ENCODE data around the gene EMX1.

Gene EMX1

DNA sequence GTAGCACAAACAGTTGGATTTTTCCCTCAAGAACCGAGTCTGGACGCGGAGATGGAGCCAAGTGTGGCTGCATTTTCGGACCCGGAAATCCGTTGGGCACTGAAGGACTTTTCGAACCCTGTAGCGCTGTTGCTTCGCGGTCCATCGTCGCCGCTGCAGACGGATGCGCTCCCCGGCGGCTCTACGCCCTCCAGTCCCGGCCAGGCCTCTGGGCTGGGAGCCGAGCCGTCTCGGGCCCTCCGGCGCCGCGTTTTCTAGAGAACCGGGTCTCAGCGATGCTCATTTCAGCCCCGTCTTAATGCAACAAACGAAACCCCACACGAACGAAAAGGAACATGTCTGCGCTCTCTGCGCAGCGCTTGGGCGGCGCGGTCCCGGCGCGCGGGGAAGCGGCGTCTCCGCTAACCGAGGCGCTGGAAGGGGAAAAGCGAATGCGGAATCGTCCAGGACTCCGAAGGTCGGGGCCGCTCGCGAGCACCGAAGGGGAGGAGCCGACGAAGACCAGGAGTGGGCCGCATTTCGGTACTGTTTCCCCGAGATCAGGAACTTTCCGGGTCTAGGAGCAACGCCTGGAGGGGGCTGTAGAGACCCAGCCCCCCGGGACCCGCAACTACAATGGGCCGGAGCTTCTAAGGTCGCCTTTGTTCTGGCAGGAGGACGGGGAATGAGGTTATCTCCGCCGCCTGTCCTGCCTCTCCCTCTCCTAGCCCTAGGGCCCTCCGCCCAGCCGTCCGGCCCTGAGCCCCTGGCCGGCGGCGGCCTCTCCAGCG lies 3.2 kb downstream of the EMX1 start:
- Histone ChIP-seq H3K9ac (ENCODE audit: low read length) (no peak overlapping the region), H3K9me3 (ENCODE audit: low read length) (no peaks in the 10 kb centered on the region), H3K4me3 (ENCODE audit: low read depth in 1 of 2, low read length in 2 of 2) (peak overlapping the region; percentile 23 to 31), H3K27me3 (ENCODE audit: control insufficient read depth in 1 of 2, insufficient read depth in 2 of 2, low read length in 2 of 2) (peaks cover 80 to 97% of the 10 kb centered on the region in 2 donors), H3K4me1 (ENCODE audit: insufficient read depth, low read length) (peaks cover 39% of the 10 kb centered on the region), H3K27ac (ENCODE audit: low read depth, low read length) (no peak overlapping the region), H3K36me3 (ENCODE audit: insufficient read depth, low read length) (no peaks in the 10 kb centered on the region)

DNA sequence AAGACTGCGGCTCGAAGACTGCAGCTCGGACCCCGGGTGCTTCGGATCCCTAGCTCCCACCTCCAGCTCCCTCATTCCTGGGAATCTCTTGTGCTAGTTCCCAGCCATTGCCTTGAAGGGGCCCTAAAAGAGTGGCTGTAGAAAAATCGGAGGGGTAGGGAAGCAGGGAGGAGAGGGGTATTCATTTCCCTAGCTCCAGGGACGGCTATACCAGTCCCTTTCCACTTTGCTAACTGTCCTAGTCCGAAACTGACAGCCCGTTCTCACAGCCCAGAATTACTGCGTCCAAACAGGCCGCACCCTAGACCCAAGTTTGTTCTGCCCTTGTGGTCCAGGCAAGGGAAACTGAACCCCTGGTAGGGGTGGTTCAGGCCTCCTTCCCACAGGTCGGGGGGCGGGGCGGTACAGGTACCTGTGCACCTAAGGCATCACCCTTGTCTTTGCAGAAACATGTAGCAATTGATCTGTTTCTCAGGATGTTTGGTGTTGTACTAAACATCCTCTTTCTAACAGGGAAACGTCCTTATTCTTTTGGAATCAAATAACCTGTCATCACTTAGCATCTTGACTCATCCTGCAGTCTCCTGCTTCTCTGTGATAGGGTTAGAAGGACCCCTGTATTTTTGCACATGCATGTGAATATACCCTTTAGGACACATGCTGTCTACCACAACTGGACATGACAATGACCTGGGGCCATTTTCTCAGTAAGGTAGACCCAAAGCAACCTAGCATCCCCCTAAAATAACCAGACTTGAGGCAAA lies 4.0 kb downstream of the EMX1 start:
- no peak overlapping the region for H3K27ac ChIP-seq (ENCODE audit: low read depth, low read length)
- no peaks in the 10 kb centered on the region for H3K9me3 ChIP-seq (ENCODE audit: low read length)
- peak overlapping the region in 1 of 2 donors; percentile 31 for H3K4me3 ChIP-seq (ENCODE audit: low read depth in 1 of 2, low read length in 2 of 2)
- H3K27me3 ChIP-seq (ENCODE audit: control insufficient read depth in 1 of 2, insufficient read depth in 2 of 2, low read length in 2 of 2) = peaks cover 80 to 95% of the 10 kb centered on the region in 2 donors
- no peak overlapping the region for H3K9ac ChIP-seq (ENCODE audit: low read length)
- H3K36me3 ChIP-seq (ENCODE audit: insufficient read depth, low read length) = no peaks in the 10 kb centered on the region
- H3K4me1 ChIP-seq (ENCODE audit: insufficient read depth, low read length) = peaks cover 35% of the 10 kb centered on the region

DNA sequence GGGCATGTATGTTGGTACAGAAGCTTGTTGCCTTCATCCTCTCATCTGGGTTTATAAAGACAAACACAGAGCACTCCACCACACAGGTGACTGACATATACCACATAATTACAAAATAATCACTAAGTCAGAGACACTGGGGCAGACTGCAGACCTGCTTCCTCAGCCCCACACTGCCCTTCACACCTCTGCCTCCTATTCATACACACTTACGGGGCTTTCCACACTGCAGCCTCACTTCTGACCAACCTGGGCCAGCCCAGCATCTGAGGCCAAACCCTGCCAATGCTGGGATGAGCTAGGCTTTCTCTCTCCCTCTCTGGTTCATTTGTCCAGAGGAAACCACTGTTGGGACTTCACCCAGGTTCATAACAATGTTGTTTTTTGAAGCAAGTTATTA lies 4.5 kb downstream of the EMX1 start:
- H3K9me3 ChIP-seq (ENCODE audit: low read length) = no peaks in the 10 kb centered on the region
- H3K9ac ChIP-seq (ENCODE audit: low read length) = no peak overlapping the region
- no peak overlapping the region for H3K4me3 ChIP-seq (ENCODE audit: low read depth in 1 of 2, low read length in 2 of 2)
- peaks cover 30% of the 10 kb centered on the region for H3K4me1 ChIP-seq (ENCODE audit: insufficient read depth, low read length)
- H3K27ac ChIP-seq (ENCODE audit: low read depth, low read length) = no peak overlapping the region
- H3K27me3 ChIP-seq (ENCODE audit: control insufficient read depth in 1 of 2, insufficient read depth in 2 of 2, low read length in 2 of 2) = peaks cover 80 to 95% of the 10 kb centered on the region in 2 donors
- no peaks in the 10 kb centered on the region for H3K36me3 ChIP-seq (ENCODE audit: insufficient read depth, low read length)

DNA sequence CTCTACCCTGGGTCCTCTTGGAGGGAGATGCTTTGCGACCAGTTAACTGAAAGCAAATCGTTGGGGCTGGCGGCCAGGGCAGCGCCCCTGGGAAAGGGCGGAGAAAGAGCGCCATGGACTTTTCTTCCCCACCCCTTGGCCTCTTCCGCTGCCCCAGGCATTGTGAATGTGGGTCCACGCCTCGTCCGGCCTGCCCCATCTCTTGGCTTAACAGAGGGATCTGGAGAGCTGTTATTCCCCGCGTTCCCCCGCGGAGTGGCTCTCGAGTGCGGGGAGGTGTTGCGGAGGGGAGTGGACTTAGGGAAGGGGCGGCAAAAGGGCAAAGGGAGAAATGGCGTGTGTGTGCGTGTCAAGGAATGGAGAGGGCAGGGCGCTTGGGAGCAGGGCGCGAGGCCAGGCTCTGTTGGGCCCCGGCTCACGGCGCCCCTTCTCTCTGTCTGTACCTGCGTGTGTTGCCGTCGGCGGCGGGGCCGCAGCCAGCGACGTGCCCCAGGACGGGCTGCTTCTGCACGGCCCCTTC lies 6.6 kb downstream of the EMX1 start:
- Histone ChIP-seq H3K4me1 (ENCODE audit: insufficient read depth, low read length) (peaks cover 20% of the 10 kb centered on the region), H3K27me3 (ENCODE audit: control insufficient read depth in 1 of 2, insufficient read depth in 2 of 2, low read length in 2 of 2) (peaks cover 83 to 97% of the 10 kb centered on the region in 2 donors)

DNA sequence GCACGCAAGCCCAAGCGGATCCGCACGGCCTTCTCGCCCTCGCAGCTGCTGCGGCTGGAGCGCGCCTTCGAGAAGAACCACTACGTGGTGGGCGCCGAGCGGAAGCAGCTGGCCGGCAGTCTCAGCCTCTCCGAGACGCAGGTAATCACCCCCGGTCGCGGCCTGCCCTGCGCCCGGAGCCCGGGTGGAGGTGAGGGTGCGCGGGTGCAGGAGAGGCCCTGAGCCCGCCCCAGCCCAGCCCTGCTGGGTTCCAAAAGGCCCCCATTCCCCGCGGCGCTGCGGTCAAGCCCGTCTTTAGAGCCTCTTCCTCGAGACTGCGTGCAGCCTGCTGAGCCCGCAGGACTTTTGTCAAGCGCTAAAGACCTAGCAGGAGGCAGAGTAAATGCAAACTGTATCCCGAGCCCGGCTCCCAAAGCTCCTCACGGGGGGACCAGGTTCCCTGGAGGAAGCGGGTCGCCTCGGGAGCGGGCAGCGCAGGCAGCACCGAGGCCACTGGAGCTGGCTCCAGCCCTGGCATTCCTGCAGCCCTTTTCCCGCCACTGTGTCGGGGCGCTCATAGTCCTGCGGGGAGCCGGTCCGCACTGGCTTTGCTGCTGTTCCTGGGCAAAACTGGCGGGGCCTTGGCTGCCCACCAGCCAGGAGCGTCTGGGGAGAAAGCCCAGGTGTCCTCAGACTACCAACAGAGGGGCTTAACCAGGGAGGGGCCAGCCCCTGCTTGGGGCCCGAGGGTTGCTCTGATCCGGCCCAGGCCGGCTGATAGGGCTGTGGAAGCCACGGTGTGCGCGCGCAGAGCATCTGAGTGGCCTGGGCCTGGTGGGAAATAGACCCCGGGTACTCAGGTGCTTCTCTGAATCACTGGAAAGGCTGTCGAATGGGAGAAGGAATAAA lies 7.3 kb downstream of the EMX1 start:
- no peak overlapping the region for H3K4me3 ChIP-seq (ENCODE audit: low read depth in 1 of 2, low read length in 2 of 2)
- peaks cover 81 to 92% of the 10 kb centered on the region in 2 donors for H3K27me3 ChIP-seq (ENCODE audit: control insufficient read depth in 1 of 2, insufficient read depth in 2 of 2, low read length in 2 of 2)
- no peak overlapping the region for H3K27ac ChIP-seq (ENCODE audit: low read depth, low read length)
- peaks cover 19% of the 10 kb centered on the region for H3K4me1 ChIP-seq (ENCODE audit: insufficient read depth, low read length)
- H3K36me3 ChIP-seq (ENCODE audit: insufficient read depth, low read length) = no peaks in the 10 kb centered on the region
- no peaks in the 10 kb centered on the region for H3K9me3 ChIP-seq (ENCODE audit: low read length)
- no peak overlapping the region for H3K9ac ChIP-seq (ENCODE audit: low read length)

More for the DNA sequence above, 6.6 kb downstream of the EMX1 start:
- Histone ChIP-seq H3K36me3 (ENCODE audit: insufficient read depth, low read length) (no peaks in the 10 kb centered on the region), H3K4me3 (ENCODE audit: low read depth in 1 of 2, low read length in 2 of 2) (no peak overlapping the region), H3K27ac (ENCODE audit: low read depth, low read length) (no peak overlapping the region), H3K9me3 (ENCODE audit: low read length) (no peaks in the 10 kb centered on the region), H3K9ac (ENCODE audit: low read length) (no peak overlapping the region)

DNA sequence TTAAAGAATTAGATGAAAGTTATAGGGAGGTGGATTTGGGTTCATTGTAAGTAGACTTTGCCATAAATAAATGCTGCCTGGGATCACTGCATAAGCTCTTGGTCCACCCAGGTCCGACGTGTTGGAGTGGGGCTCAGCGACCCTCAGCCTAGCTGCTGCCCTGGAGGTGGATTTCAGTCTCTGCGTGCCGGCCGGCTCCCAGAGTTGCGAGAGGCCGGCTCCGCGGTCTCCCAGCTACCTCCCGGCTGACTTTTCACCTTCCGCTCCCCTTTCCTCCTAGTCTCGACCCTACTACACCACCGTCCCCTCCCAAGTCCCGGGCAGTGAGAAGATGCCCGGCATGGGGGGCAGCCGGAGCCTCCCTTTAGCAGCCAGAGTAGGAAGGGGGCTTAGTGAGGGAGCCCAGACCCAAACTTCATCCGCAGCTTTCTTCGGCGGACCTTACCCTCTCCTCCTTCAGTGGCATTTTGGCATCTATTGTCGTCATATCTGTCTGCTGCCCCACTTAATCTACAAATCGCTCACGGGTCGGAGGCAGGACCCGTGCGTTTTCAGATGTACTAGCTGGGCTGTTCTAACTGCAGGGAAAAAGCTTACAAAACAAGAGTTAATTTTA lies 8.1 kb downstream of the EMX1 start:
- H3K4me3 ChIP-seq (ENCODE audit: low read depth in 1 of 2, low read length in 2 of 2) = no peak overlapping the region
- H3K36me3 ChIP-seq (ENCODE audit: insufficient read depth, low read length) = no peaks in the 10 kb centered on the region
- no peak overlapping the region for H3K27ac ChIP-seq (ENCODE audit: low read depth, low read length)
- H3K27me3 ChIP-seq (ENCODE audit: control insufficient read depth in 1 of 2, insufficient read depth in 2 of 2, low read length in 2 of 2) = peaks cover 72 to 86% of the 10 kb centered on the region in 2 donors
- peaks cover 12% of the 10 kb centered on the region for H3K4me1 ChIP-seq (ENCODE audit: insufficient read depth, low read length)
- no peak overlapping the region for H3K9ac ChIP-seq (ENCODE audit: low read length)
- H3K9me3 ChIP-seq (ENCODE audit: low read length) = no peaks in the 10 kb centered on the region

DNA sequence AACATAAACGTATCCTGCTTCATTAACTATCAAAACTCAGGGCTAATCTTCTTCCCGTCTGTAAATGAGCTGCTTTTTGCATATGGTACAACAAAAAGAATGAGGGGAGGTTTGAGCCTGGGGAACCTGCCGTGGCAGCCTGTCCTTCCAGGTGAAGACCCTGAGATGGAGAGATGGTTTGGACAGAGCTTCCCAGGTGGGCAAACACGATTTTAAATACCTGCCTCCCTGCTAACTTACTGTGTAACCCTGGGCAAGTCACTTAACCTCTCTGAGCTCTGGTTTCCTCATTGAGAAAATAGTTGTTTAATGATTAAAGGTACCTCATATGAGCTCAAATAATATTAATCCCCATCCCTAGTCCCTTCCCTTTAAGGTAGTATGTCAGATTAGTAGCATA lies 9.0 kb downstream of the EMX1 start:
- Histone ChIP-seq H3K4me3 (ENCODE audit: low read depth in 1 of 2, low read length in 2 of 2) (no peak overlapping the region), H3K27ac (ENCODE audit: low read depth, low read length) (no peak overlapping the region), H3K27me3 (ENCODE audit: control insufficient read depth in 1 of 2, insufficient read depth in 2 of 2, low read length in 2 of 2) (peaks cover 63 to 82% of the 10 kb centered on the region in 2 donors), H3K9ac (ENCODE audit: low read length) (no peak overlapping the region), H3K9me3 (ENCODE audit: low read length) (no peaks in the 10 kb centered on the region), H3K36me3 (ENCODE audit: insufficient read depth, low read length) (no peaks in the 10 kb centered on the region), H3K4me1 (ENCODE audit: insufficient read depth, low read length) (peaks cover 9% of the 10 kb centered on the region)

DNA sequence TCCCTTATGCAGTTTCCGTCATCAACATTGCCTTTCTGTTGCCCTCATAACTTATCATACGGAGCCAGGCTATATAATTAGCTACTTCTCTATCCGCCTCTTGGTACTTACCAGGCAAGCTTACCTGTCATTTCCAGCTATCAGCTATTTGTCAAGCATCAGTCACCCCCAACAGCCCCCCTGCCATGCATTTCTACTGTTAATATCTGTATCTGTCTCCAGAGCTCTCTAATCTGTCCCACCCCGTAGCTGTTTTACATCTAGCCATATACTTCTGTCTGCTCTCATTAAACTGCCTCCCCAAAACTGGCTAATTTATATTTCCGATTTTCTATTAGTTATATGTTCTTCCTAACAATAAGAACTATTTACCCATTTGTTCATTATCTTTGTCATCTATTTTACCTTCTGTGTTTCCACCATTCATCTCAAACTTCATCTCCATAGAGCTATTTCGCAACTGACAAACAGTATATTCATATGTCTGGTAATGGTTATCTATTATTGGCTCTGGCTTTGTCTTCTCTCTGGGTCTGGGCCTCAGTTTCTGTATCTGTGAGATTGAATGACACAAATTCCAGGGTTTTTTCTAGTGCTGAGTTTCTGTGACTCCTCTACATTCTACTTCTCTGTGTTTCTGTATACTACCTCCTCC lies 9.6 kb downstream of the EMX1 start:
- Histone ChIP-seq H3K27me3 (ENCODE audit: control insufficient read depth in 1 of 2, insufficient read depth in 2 of 2, low read length in 2 of 2) (peaks cover 60 to 82% of the 10 kb centered on the region in 2 donors), H3K27ac (ENCODE audit: low read depth, low read length) (no peak overlapping the region), H3K36me3 (ENCODE audit: insufficient read depth, low read length) (no peaks in the 10 kb centered on the region), H3K9me3 (ENCODE audit: low read length) (no peaks in the 10 kb centered on the region), H3K4me3 (ENCODE audit: low read depth in 1 of 2, low read length in 2 of 2) (no peak overlapping the region), H3K4me1 (ENCODE audit: insufficient read depth, low read length) (peaks cover 9% of the 10 kb centered on the region), H3K9ac (ENCODE audit: low read length) (no peak overlapping the region)

DNA sequence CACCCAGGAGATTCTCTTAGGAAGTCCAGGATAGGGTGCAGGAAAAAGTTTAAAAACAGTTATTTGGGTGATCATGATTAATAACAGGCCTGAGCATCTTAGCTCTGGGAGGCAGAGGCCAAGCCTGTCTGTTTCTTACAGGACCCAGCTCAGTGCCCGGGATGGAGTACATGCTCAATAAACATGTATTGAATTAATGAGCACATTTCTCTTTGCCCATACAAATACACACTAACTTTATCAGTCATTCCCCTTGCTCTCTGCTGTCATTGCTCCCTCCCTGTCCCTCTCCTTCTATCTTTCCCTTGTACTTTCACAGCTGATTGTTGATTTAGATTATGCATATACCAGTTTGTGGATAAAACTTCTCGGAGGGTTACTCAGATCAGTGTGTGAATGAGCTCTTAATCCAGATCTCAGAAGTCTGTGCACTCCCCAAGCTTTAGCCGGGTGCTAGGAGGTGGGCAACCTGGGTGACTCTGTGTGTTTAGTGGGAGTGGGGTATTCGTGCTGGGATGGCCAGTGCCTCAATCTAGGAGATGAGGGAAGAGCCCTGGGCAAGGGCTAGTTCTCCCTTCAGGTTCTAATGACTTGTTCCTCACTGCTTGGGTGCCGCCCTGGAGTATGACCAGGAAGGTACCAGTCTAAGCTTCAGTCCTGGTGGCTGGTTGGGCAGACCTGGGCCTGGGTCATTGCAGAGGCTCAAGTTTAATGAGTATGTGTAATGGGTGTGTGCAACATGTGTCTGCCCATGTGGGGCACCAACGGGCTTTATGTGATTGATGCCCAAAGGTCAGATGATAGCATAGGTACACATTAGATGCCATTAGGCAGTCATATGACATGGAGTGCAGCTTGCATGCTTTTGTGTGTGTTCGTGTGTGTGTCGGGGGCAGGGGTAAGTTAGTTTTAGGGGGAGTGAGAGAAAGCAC lies 10.6 kb downstream of the EMX1 start:
- peaks cover 50 to 75% of the 10 kb centered on the region in 2 donors for H3K27me3 ChIP-seq (ENCODE audit: control insufficient read depth in 1 of 2, insufficient read depth in 2 of 2, low read length in 2 of 2)
- peaks cover 9% of the 10 kb centered on the region for H3K4me1 ChIP-seq (ENCODE audit: insufficient read depth, low read length)
- H3K27ac ChIP-seq (ENCODE audit: low read depth, low read length) = no peak overlapping the region
- no peaks in the 10 kb centered on the region for H3K36me3 ChIP-seq (ENCODE audit: insufficient read depth, low read length)
- H3K4me3 ChIP-seq (ENCODE audit: low read depth in 1 of 2, low read length in 2 of 2) = no peak overlapping the region
- no peak overlapping the region for H3K9ac ChIP-seq (ENCODE audit: low read length)
- no peaks in the 10 kb centered on the region for H3K9me3 ChIP-seq (ENCODE audit: low read length)

DNA sequence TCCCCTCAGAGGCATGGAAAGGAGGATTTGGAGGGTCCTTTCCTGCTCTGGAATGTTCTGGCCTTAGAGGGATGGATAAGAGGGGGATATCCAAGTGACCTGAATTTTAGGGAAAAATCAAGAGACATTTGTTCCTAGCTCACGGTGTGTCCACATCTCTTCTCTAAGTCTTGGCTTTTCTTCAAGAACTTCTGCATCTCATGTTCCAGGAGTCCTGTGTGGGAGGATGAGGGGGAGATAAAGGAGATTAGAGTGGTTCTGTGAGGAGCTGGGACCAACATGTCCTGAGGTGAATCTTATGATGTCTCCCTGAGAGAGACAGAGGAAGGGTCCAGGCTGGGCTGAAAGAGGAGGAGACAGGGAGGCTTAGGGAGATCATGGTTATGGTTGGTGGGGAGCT lies 11.7 kb downstream of the EMX1 start:
- H3K9ac ChIP-seq (ENCODE audit: low read length) = no peak overlapping the region
- H3K4me3 ChIP-seq (ENCODE audit: low read depth in 1 of 2, low read length in 2 of 2) = no peak overlapping the region
- H3K4me1 ChIP-seq (ENCODE audit: insufficient read depth, low read length) = peaks cover 9% of the 10 kb centered on the region
- no peaks in the 10 kb centered on the region for H3K9me3 ChIP-seq (ENCODE audit: low read length)
- peaks cover 42 to 63% of the 10 kb centered on the region in 2 donors for H3K27me3 ChIP-seq (ENCODE audit: control insufficient read depth in 1 of 2, insufficient read depth in 2 of 2, low read length in 2 of 2)
- H3K27ac ChIP-seq (ENCODE audit: low read depth, low read length) = no peak overlapping the region
- H3K36me3 ChIP-seq (ENCODE audit: insufficient read depth, low read length) = no peaks in the 10 kb centered on the region
